CD4-positive, alpha-beta T cell treated with Interleukin-17A for 1 hour (primary cell): Measurements from ENCODE around the gene MAS1L.

Experiments used
- DNase-seq: peaks from one replicate; pipeline ENCODE4 v3.0.0-alpha.2; 2020

MAS1L gene

DNA sequence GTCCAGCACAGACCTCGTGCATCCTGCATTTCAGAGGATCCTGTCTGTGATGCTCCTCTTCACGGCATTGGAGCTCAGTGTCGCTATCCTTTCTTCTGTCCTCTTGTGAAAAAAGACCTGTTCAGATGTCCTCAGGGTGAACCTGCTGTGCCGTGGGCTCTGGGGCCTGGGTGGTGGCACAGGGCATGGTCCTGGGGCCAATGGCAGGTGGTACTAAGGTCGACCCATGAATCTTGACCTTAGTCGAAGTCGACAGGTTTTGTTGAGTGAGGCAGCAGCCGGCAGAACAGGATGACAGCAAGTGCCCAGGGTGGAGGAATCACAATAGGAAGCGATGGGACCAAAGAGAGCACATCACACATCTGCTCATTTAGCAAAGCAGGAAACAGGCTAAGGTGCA is 22.0 kb upstream of the MAS1L start:
- DNase-seq = no peak

DNA sequence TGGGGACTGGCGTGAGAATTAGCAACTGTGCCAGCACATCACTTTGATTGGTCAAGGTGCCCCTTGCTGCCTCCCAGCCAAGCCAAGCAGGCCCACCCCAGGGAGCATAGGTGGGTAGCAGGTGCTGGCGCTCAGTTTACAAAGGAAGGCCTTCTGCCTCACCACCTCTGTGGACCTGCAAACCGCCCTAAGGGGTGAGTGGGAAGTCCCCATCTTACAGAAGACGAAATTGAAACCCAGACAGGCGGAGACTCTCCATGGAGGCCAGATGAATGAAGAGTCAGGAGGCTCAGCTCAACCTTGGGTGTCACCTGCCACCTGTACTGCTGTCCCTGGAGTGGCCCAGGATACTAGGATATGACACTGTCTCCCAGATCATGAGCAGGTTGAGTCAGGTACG is 21.5 kb upstream of the MAS1L start:
- DNase-seq = no peak

DNA sequence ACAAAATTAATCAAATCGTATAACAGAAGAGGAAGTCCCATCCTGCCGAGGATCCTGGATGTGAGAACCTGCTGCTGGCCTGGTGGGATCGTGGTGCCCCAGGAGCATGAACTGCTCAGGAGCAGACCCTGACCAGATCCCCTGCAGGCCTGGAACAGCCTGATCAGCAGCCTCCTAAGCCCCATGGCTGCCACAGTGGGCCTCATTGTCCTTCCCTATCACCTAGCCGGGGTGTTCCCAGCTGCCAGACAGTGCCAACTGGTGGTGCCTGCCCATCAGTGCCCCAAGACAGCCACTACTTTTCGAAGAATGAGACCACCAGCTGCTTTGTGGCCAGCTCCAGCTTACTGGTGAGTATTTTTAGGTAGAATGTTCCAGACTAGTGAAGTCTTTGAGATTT is 19.6 kb upstream of the MAS1L start:
- DNase-seq = no peak

DNA sequence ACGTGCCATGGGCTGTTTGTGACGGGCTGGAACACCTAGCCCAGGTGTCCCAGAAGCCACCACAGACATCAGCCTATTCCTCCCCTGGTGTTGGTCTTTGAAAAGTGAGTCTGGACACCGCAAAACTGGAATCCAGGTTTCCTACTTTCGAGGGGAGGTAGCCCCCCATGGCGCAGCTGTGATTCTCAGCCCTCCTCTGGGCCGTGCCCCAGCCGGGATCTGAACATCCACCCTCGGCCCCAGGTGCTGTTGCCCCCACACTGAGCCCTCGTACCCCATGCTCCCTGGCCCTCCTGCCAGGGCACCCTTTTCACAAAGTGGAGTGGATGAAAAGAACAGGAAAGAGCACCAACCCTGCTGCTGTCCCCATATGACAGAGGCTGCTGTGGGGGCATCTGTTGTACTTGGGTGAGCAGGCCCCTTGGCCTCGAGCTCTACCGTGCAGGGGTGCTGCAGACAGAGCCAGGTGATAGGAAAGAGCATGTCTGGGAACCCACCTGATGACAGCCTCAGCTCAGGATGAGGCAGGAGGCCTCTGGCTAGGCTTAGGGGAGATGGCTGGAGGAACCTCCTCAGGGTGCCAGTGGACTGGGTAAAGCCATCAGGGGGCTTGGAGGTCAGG is 18.8 kb upstream of the MAS1L start:
- DNase-seq = no peak

DNA sequence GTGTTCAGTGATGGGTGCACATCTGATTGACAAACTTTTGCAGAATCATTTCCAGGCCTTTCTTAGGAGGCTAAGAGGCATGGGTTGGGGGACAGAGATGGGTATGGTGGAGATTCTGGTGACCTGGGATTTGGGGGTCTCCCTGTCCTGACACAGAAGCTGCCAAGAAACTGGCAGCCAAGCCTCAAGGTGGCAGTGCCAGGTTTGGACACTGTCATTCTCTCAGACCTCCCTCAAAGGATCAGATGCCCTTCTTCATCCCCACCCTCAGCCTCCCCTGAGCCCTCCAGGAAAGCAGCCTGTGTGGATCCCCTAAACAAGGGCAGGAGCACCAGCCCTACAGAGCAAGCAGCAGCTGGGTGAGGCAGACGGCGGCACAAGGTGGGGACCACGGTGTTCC is 18.1 kb upstream of the MAS1L start:
- DNase-seq = no peak

DNA sequence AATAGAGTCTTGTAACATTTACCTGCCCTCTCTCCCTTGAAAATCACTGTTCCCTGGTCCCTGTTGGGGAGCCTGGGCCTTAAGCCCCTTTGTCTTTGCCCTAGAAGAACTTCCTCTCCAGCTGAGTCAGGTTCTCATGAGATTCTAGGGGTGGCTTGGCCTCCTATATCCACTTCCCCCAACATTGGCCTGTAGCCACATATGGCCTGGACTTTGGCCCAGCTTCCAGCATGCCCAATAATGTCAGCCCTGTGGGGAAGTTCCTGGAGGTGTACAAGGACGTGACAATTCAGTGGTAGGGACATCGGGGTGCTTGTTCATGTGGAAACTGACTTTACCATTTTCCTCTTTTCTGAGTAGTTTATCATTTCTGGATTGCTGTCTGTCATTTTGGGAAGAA is 17.2 kb upstream of the MAS1L start:
- no peak for DNase-seq

DNA sequence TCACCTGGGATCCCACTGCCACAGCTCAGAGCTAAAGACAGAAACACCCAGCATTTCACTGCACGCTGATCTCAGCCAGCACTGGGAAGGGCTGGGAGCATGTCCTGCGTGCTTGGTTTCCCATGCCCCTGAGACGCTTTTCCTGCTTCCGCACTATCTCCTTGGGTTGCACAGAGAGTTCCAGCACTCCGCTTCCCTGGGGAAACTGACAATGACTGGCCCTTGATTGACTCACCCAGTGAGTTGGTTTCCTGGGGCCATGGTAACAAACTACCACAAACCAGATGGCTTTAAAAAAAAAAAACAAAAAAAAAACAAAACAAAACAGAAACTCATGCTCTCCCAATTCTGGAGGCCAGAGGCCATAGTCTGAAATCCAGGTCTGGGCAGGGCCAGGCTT is 14.8 kb upstream of the MAS1L start:
- no peak for DNase-seq

DNA sequence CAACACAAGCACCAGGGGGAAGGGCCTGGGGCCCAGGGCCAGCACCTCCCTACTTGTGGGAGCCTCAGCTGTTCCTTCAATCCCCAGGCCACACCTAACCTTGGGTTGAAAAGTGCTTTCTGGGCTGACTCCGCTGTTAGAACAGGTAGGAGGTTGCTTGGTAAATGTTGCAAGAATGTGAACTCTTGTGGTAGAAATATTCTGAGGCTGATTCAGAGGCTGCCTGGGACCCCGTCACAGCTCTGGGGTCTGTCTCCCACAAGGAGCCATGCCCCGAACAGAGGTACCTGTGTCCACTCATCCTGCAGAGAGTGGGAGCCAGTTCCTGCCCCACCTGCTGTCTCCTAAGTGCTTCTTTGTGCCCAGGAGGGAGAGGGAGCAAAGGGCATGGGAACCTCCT is 14.4 kb upstream of the MAS1L start:
- DNase-seq = no peak

DNA sequence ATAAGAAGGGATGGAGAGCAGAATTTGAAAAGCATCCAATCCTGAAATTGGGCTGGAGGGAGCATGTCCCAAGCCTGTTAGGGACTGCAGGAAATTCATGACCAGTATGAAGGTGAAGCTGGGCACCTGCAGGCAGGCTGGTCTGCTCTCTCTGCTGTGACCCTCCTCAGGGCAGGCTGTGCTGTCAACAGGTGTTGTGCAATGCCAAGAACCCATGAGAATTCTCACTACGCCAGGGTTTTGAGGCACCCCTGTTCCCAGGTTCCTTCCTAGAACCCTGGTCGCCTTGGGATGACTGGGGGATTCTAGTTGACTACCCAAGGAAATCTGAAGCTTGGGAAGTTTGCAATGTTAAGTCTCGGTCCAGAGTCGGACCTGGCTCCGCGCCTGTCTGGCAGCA is 13.3 kb upstream of the MAS1L start:
- no peak for DNase-seq

DNA sequence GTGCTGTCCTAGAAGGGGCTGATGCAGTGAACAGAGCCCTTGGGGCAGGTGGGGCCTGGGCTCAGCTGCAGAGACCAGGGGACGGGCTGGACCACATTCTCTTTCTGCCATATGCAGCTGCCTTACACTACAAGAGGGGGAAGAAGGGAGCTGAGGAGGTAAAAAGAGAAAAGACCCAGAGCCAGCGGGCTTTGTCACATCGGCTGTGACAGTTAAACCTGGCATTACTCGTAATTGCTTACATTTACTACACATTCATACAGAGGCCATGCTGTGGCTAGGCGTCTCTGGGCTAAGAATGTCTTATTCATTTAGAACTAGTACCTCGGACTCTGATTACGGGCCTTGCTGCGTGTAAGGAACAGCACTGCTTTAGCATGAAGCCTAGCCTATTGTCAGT is 12.8 kb upstream of the MAS1L start:
- no peak for DNase-seq

DNA sequence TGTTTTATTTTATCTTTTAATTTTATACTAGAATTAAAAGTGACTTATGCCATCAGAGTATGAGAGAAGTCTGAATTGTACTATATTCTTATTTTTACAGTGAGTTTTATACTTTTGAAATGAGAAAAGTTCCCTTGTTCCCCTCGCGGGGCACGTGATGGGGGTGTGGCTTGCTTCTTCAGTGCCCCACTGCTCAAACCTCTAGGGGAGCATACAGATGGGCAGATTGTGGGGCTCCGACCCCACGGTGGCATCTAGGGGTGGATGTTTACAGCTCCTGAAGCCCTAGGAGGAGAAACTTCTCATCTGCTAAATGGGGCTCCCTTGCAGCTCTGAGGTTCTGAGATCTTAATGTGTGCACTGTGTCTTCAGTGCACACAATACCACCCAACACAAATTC is 11.9 kb upstream of the MAS1L start:
- no peak for DNase-seq

DNA sequence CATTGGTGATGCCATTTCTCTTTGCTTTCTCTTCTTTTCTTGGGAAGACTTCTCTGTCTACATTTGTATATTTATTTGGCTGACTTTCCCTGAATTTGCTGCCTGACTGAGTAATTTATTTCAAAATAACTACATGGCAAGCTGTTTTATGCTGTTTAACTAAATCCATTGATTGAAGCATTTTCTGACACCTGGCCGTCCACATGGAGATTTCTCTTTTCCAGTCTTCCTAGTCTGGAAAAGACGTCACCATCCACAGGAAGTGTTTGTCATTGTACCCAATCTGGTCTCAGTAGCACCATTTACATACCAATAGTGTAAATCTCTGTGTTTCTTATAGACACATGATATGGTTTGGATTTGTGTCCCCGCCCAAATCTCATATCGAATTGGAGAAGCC is 9.2 kb upstream of the MAS1L start:
- DNase-seq = no peak

DNA sequence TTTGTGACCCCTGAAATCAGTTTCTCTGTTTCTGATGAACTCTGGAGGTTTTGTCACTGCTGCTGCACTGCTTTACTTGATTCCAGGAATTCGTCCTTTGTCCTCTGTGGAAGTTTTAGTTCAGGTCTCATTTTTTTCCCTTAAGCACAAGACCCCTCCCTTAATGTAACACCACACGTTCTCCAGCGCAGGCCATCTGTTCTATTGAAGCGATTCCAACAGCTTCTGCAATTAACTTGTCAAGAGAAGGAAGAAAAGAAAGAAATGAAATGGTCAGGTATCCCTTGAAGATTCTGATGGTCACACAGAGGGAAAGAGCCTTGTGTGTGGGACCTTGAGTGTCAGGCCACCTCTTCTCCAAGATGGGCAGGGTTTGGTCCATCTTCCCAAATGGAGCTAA is 7.8 kb upstream of the MAS1L start:
- DNase-seq = no peak

DNA sequence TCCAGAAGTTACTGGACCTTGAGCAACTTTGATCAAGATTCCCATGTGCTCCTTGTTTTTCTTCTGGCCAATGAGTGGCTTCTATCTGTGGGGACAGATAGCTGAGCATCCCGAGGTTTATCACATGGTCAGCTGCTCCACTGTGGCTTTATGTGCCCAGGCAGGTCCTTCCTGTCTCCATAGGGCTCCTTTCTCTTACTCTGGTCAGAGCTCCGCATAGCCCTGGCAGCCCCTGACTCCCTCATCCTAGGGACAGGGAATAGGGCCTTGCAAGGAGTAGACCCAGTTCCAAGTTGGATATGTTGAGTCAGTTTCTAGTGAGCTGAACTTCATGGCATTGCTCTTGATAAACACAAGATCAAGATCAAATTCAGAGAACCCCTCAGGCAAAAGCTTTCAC is 6.4 kb upstream of the MAS1L start:
- DNase-seq = no peak

DNA sequence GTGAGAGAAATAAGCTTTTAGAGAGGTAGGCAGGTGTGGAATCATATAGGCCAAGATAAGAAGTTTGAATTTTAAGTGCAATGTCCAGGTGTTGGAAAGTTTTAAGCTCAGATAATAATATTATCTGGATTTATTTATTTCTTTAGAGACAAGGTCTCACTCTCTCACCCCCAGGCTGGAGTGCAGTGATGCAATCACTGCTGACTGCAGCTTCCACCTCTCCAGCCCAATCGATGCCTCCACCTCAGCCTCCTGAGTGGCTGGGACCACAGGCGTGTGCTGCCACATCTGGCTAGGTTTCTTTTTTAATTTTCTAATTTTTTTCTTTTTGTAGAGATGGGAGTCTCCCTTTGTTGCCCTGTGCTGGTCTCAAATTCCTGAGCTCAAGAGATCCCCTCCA is 5.5 kb upstream of the MAS1L start:
- no peak for DNase-seq

DNA sequence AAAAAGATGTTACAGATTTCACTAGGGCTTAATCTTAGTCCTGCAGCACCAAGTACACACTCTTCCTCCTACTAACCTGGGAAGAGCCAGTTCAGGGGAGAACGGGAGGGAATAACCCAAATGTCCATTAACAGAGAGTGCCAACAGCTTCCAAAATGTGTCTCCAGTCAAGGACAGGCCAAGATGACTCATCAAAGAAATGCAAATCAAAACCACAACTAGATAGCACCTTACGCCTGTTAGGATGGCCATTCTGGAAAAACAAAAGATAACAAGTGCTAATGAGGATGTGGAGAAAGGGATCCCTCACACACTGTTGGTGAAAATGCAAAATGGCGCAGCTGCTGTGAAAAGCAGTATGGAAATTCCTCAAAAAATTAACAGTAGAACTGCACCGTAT is 3.8 kb upstream of the MAS1L start:
- no peak for DNase-seq

DNA sequence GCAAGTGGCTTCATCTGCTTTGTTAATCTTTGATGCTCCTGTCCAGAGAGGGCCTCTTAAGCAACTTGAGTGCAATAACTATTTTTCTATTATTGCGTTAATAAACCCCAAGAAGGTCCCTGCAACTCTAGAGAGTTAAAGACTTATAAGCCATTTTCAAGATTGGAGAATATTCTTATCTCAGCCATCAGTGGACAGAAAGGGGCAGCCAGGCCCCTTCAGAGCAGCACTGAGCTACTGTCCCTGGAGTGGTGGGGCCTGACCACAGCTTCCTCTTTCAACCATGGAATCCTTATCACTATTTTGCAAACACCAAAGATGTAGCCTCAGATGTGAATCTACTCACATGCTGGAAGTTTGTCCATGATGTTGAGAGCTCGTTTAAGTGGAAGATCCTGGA is 2.8 kb upstream of the MAS1L start:
- DNase-seq = no peak

DNA sequence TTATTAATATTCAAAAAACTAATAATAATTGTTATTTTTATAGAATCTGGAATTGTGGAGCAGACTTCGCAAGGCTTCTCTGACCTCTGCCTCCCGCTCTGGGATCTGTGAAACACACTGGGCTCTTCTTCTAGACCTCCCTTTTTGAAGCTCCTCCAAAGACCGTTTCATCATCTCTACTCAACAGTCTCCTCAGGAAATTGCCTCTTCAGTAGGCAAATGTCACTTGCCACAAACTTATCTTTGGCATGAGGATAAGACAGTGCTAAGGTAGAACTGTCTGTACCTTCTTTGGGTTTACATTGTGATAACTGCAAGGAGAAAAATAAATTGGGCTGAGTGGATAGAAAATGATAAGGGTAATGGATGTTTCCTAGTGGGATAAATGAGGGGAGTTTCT is 2.3 kb upstream of the MAS1L start:
- DNase-seq = no peak

DNA sequence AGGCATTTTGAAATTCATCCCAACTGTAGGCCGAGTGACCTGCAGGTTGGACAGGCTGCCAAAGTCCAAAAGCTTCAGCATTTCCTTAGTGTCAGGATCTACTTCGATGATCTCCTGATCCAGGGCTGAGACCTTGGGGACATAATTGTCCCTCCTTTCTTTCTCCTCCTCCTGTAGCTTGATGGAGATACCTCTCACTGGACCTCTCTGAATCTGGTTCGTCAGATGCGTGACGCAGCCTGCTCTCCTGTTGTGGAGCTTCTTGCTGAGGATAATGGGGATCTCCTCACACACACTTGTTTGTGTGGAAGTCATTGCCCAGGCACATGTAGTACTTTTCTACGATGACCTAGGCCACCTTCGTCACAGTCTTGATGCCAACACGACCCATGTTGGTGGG is 1.5 kb upstream of the MAS1L start:
- no peak for DNase-seq

DNA sequence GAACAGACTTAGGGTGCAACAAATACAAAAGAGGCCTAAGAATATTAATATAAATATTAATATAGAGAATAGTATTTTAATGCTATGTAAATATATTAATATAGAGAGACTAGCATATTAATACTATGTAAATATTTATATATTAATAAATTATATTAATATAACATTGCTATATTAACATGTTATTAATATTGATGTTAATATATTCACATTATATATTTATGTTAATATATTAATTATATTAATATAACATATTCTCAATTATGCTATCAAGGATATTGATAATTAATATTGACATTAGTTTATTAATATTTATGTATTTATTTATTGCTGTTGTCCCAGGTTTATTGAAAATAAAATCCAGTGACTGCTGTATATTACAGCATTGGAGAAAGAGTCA is 1.1 kb upstream of the MAS1L start:
- DNase-seq = no peak

DNA sequence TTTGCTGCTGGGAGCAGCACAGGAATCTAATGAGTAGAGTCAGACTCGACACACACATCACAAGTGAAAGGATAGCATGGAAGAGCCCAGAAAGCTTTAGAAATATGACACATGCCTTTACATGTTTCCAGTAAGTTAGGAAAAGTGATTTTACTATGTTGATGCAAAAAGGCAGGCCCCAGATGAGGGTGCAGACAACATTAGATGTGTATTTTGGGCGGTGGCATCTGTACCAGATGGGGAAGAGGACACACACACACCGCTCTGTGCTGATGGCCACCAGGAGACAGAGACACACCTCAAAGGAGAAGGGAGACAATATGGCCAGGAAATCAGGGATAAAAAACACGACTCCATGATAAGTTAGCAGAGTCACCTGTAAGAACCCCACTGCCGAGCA is 625 bp downstream of the MAS1L start:
- DNase-seq = no peak

DNA sequence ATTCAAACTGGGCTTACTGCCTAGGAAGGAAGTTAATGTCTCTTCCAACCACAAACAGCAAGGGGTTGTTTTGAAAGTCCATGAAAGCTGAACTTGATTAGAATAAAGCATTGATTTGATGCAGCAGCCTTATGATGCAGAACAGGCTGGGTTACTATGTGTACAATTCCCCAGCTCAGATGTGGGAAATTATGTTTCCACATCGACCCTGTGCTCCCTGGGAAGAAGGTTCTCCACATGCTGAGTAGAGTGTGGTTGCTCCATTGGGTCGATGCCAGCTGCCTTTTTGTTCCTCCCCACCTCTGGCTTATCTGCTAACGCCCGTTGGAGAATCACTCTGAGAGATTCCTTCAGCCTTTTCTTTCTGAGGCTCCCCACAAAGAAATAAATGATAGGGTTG is 1.2 kb downstream of the MAS1L start:
- no peak for DNase-seq

DNA sequence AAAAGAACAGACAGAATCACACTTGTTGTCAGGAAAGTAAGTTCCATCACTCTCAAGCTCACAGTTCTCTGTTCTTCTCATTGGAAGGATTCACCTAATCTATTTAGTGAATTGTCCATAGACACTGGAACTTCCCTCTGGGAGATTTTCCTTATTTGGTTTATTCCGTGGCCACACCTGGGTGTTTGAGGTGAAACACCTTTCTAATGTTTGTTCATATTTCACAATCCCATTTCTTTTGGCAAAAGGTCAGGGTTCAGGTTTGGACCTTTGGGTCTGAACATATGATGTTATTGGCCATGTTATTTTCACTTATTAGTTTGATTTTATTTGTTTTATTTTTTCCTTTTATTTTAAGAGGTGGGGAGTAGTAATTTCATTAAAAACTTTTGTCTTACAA is 4.0 kb downstream of the MAS1L start:
- DNase-seq = no peak

DNA sequence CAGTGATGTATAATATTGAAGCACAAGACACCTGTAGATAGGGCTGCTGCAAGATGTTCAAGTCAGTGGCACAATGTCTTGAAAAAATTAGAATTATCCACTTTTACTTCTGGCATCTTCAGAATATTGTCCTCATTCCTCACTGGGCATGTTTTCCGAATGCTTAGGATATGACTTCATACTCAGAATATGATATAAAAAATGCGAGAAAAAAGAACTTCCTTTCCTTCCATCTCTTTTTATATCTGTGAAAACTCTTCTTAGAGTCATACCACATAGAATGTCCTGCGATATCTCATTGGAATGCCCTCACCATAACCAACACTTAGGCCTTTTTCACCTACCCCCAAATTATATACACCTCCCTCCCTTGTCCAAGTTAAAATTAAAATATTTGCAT is 4.6 kb downstream of the MAS1L start:
- DNase-seq = no peak

DNA sequence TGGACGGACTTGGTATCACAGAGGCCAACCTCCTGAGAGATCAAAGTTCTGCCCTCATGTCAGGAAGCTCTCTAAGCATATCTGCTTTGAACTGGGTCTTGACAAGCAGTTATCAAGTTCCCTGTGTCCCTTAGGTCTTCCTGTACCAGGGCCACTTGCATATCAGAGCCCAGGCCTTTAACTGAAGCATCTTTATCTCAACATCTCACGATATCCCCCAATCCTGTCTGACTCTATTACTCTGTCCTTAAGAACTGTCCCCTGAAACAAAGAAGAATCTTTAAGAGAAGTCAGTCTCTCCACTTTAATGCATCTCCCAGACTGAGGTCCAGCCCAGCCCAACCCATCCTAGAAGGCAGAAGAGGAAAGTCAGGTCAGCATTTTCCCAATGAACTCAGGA is 8.2 kb downstream of the MAS1L start:
- DNase-seq = no peak

DNA sequence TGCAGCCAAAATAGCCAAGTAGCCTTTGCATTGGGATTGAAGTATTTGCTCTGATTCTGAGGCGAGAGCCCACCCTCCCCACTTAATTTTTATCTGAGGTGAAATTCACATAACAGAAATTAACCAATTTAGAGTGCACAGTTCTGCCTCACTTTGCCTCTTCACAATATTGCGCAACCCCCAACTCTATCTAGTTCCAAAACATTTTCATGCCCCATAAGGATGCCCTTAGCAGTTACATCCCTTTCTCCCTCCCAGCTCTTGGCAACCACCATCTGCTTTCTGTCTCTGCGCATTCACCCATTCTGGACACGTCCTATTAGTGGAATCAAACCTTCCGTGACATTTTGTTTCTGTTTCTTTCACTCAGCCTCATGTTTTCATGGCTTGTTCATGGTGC is 9.0 kb downstream of the MAS1L start:
- DNase-seq = no peak
